MCF 10A (cell line): ENCODE results near the gene C11orf21. TPM values are rescaled to one million over a fixed set of nuclear protein-coding genes. Genes with fewer than 3 reads are reported as not detected.

Experiments used
- BruUV-seq: library from RNA; stranded (reverse); fragments of 400-500 nt; replicated peaks from 2 replicates; lab custom pipeline; 2021; lab: Mats Ljungman, UMichigan
- CTCF ChIA-PET: fragments of 300-600 bp; sonication (Branson Sonifier 250); formaldehyde crosslinking; extraction: SDS; loops from one replicate; lab custom pipeline; 2021; ENCODE audit warnings: antibody characterized with exemption, inconsistent platforms; lab: Yijun Ruan, JAX
- POLR2A ChIA-PET: fragments of 300-600, 350-650 bp; sonication (Branson Sonifier 250); formaldehyde crosslinking; extraction: SDS; loops from one replicate; lab custom pipeline; 2020; ENCODE audit warnings: antibody characterized with exemption, inconsistent platforms; lab: Yijun Ruan, JAX
- DNase-seq: peaks from one replicate; pipeline ENCODE4 v3.0.0-alpha.2; 2018; ENCODE audit not compliant: unreplicated experiment
- H3K27ac Mint-ChIP-seq: one replicate; pipeline ENCODE4 v1.8.0; 2022; ENCODE audit warnings: mild to moderate bottlenecking, low read depth, mixed read lengths; ENCODE audit not compliant: unreplicated experiment
- H3K27me3 Mint-ChIP-seq: one replicate; pipeline ENCODE4 v1.8.0; 2022; ENCODE audit warnings: mixed read lengths; ENCODE audit not compliant: insufficient read depth, unreplicated experiment
- H3K36me3 Mint-ChIP-seq: one replicate; pipeline ENCODE4 v1.8.0; 2022; ENCODE audit warnings: mild to moderate bottlenecking, moderate library complexity, mixed read lengths; ENCODE audit not compliant: insufficient read depth, unreplicated experiment
- H3K4me1 Mint-ChIP-seq: one replicate; pipeline ENCODE4 v1.8.0; 2022; ENCODE audit warnings: mixed read lengths; ENCODE audit not compliant: insufficient read depth, unreplicated experiment
- H3K4me3 Mint-ChIP-seq: one replicate; pipeline ENCODE4 v1.8.0; 2022; ENCODE audit warnings: mild to moderate bottlenecking, moderate library complexity, mixed read lengths; ENCODE audit not compliant: unreplicated experiment
- H3K9me3 Mint-ChIP-seq: one replicate; pipeline ENCODE4 v1.8.0; 2022; ENCODE audit warnings: mixed read lengths; ENCODE audit not compliant: unreplicated experiment
- CTCF ChIP-seq: fragments of 200-600 bp; IDR thresholded peaks from one replicate; pipeline ENCODE4 v1.8.0; 2022; ENCODE audit warnings: antibody characterized with exemption, mild to moderate bottlenecking; ENCODE audit not compliant: unreplicated experiment
- intact Hi-C: fragments of 100-400 bp; cut with micrococcal nuclease; formaldehyde crosslinking; loops from 2 replicates; pipeline ENCODE4 v1.14.1; 2022
- total RNA-seq: library from RNA; stranded (reverse); gene quantifications from 2 replicates; pipeline ENCODE4 v1.2.3, GENCODE V29; 2022

C11orf21 gene
- total RNA-seq, 1 experiment from 2014 or later = not detected

GRCh38 chr11:2320568-2321310 is 19.0 kb upstream of the C11orf21 start:
- Mint-ChIP-seq H3K4me1 (peaks cover 3% of the 10 kb centered on the region), H3K36me3 (peaks cover 5% of the 10 kb centered on the region), H3K27ac (no peak overlapping the region), H3K9me3 (no peaks in the 10 kb centered on the region), H3K4me3 (no peak overlapping the region), H3K27me3 (no peaks in the 10 kb centered on the region)
- DNase-seq = no peak
- intact Hi-C loops = no loop called here
- BruUV-seq = no TSS peak
- ChIA-PET CTCF (interaction anchor here (0.6 to 5.4 kb wide), 4 partner anchors 99 to 229 kb away, joined by 3 to 38 read pairs (median 3); no protein-coding TSS in a partner anchor), POLR2A (no interaction called here)
- no peak for TF ChIP-seq CTCF

- intact Hi-C loops = no loop called here
- Mint-ChIP-seq H3K4me1 (no peaks in the 10 kb centered on the region), H3K9me3 (no peaks in the 10 kb centered on the region), H3K27ac (no peak overlapping the region), H3K4me3 (no peak overlapping the region), H3K36me3 (peaks cover 5% of the 10 kb centered on the region), H3K27me3 (no peaks in the 10 kb centered on the region)
- no TSS peak for BruUV-seq
- ChIA-PET CTCF (interaction anchor here (0.6 to 5.4 kb wide), 3 partner anchors 10 to 100 kb away, joined by 3 to 38 read pairs (median 3); partner anchors contain the start of gene CD81), POLR2A (no interaction called here)
- TF ChIP-seq CTCF = no peak
- no peak for DNase-seq
Observed at GRCh38 chr11:2319791-2320472, 18.2 kb upstream of the C11orf21 start.

GRCh38 chr11:2318707-2319106 is 17.0 kb upstream of the C11orf21 start:
- H3K4me3 Mint-ChIP-seq = no peak overlapping the region
- intact Hi-C loops = no loop called here
- no peaks in the 10 kb centered on the region for H3K9me3 Mint-ChIP-seq
- no peaks in the 10 kb centered on the region for H3K36me3 Mint-ChIP-seq
- no peaks in the 10 kb centered on the region for H3K4me1 Mint-ChIP-seq
- TF ChIP-seq CTCF = no peak
- no peak overlapping the region for H3K27ac Mint-ChIP-seq
- no TSS peak for BruUV-seq
- CTCF ChIA-PET = interaction anchor here (1.0 to 5.4 kb wide), 2 partner anchors 10 to 101 kb away, joined by 3 to 38 read pairs; no protein-coding TSS in a partner anchor
- DNase-seq = no peak
- no peaks in the 10 kb centered on the region for H3K27me3 Mint-ChIP-seq
- POLR2A ChIA-PET = no interaction called here

GRCh38 chr11:2318123-2318522 is 16.4 kb upstream of the C11orf21 start:
- intact Hi-C loops = no loop called here
- no TSS peak for BruUV-seq
- ChIA-PET POLR2A (no interaction called here), CTCF (interaction anchor here (1.0 to 5.4 kb wide), 3 partner anchors 11 to 102 kb away, joined by 3 to 38 read pairs (median 17); no protein-coding TSS in a partner anchor)
- H3K27ac Mint-ChIP-seq = no peak overlapping the region
- H3K9me3 Mint-ChIP-seq = no peaks in the 10 kb centered on the region
- no peaks in the 10 kb centered on the region for H3K36me3 Mint-ChIP-seq
- no peak for DNase-seq
- H3K27me3 Mint-ChIP-seq = no peaks in the 10 kb centered on the region
- H3K4me3 Mint-ChIP-seq = no peak overlapping the region
- H3K4me1 Mint-ChIP-seq = no peaks in the 10 kb centered on the region
- no peak for TF ChIP-seq CTCF
